Astrocyte of the cerebellum (primary cell): Measurements from ENCODE around the gene ZSWIM8.
A peak's percentile ranks its signal among the peaks of the same experiment; 100 is the strongest.

ENCODE experiments used
- DNase-seq: peaks from one replicate; pipeline ENCODE4 v3.0.0-alpha.2; 2011; ENCODE audit warnings: low read depth
- H3K4me3 ChIP-seq: 2 replicates; pipeline ENCODE4 v1.5.1; 2011; ENCODE audit warnings: mild to moderate bottlenecking, low read depth, low read length, moderate library complexity
- in situ Hi-C: cut with HindIII; loops from 2 replicates; pipeline ENCODE4 v1.10.0; 2017; ENCODE audit warnings: low sequenced_read_pairs
- TF ChIP-seq, protein P1 (sequence below): IDR thresholded peaks from 2 replicates; pipeline ENCODE4 v1.5.1; 2012; ENCODE audit warnings: low read length, low read depth, moderate library complexity, mild to moderate bottlenecking; ENCODE audit errors: missing control alignments

Gene ZSWIM8

GRCh38 chr10:73809061-73809818 lies 23.8 kb downstream of the ZSWIM8 start:
- no peak overlapping the region for H3K4me3 ChIP-seq
- TF ChIP-seq, protein P1, sequence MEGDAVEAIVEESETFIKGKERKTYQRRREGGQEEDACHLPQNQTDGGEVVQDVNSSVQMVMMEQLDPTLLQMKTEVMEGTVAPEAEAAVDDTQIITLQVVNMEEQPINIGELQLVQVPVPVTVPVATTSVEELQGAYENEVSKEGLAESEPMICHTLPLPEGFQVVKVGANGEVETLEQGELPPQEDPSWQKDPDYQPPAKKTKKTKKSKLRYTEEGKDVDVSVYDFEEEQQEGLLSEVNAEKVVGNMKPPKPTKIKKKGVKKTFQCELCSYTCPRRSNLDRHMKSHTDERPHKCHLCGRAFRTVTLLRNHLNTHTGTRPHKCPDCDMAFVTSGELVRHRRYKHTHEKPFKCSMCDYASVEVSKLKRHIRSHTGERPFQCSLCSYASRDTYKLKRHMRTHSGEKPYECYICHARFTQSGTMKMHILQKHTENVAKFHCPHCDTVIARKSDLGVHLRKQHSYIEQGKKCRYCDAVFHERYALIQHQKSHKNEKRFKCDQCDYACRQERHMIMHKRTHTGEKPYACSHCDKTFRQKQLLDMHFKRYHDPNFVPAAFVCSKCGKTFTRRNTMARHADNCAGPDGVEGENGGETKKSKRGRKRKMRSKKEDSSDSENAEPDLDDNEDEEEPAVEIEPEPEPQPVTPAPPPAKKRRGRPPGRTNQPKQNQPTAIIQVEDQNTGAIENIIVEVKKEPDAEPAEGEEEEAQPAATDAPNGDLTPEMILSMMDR = no peak
- DNase-seq = no peak
- in situ Hi-C loops = no loop called here

GRCh38 chr10:73810358-73810734 lies 24.9 kb downstream of the ZSWIM8 start:
- TF ChIP-seq, protein P1 = no peak
- peak overlapping the region; percentile 79 for H3K4me3 ChIP-seq
- in situ Hi-C loops = loop anchor here (5.0 kb wide), 1 partner anchor 37 kb away; no protein-coding TSS in a partner anchor
- no peak for DNase-seq

- DNase-seq = no peak
- H3K4me3 ChIP-seq = peak overlapping the region; percentile 79
- in situ Hi-C loops = loop anchor here (5.0 kb wide), 1 partner anchor 36 kb away; no protein-coding TSS in a partner anchor
- TF ChIP-seq, protein P1 = no peak
Observed at GRCh38 chr10:73810735-73811465, 25.5 kb downstream of the ZSWIM8 start.

DNA sequence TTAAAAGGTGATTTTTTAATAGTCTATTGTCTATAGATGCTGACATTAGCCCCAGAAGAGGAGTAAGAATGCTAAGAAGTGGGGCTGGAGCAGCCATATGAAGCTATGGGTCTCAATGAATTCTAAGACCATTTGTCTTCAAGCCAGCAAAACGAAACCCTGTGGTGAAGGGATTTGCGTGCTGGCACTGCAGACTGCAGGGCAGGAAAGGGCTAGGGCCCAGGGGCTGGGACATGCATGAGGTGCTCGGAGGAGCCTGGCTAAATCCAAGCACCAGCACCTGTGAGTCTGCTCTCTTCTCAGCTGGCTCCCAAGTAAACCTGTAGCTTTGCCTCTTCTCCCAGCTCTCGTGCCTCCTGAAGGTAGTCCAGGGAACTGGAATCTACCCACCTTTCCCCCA lies 27.3 kb downstream of the ZSWIM8 start:
- TF ChIP-seq, protein P1 = no peak
- DNase-seq = no peak
- H3K4me3 ChIP-seq = no peak overlapping the region
- in situ Hi-C loops = loop anchor here (5.0 kb wide), 1 partner anchor 35 kb away; no protein-coding TSS in a partner anchor

- no peak for DNase-seq
- in situ Hi-C loops = loop anchor here (5.0 kb wide), 1 partner anchor 34 kb away; no protein-coding TSS in a partner anchor
- no peak overlapping the region for H3K4me3 ChIP-seq
- TF ChIP-seq, protein P1 = no peak
Observed at GRCh38 chr10:73813333-73813732, 27.9 kb downstream of the ZSWIM8 start.

DNA sequence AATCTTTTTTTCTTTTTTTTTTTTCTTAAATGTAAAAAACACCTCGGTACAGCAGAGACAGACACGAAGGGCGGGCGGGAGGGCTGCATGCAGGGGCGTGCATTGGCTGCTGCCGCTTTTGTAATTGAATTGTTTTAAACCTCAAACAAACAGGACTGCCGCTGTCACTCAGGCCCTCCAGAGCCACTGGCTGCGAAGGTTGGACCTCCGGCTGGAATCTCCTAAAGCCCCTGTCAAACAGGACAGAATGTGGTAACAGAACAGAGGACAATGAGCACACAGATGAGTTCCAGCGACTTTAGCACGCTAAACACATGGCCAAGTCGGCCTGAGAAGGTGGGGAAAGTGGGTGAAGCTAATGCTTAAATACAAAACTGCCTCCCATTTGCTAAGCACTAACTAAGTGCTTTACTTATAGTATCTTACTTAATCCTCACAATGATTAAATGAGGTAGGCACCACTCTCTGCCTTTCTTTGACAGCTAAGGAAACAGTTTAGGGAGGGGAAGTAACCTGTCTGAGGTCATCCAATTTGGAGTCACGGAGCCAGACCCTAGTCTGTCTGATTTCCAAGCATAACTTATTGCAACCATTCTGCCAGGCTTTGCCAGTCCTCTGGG lies 29.0 kb downstream of the ZSWIM8 start:
- DNase-seq = no peak
- H3K4me3 ChIP-seq = no peak overlapping the region
- in situ Hi-C loops = loop anchor here (5.0 kb wide), 1 partner anchor 33 kb away; no protein-coding TSS in a partner anchor
- TF ChIP-seq, protein P1 = no peak
